Femur (tissue), 1 donor: Measurements from ENCODE around the gene MRRF.
A peak's percentile ranks its signal among the peaks of the same experiment; 100 is the strongest.

ENCODE experiments used
- DNase-seq: peaks from one replicate; pipeline ENCODE4 v3.0.0-alpha.2; 2017

MRRF gene

DNA sequence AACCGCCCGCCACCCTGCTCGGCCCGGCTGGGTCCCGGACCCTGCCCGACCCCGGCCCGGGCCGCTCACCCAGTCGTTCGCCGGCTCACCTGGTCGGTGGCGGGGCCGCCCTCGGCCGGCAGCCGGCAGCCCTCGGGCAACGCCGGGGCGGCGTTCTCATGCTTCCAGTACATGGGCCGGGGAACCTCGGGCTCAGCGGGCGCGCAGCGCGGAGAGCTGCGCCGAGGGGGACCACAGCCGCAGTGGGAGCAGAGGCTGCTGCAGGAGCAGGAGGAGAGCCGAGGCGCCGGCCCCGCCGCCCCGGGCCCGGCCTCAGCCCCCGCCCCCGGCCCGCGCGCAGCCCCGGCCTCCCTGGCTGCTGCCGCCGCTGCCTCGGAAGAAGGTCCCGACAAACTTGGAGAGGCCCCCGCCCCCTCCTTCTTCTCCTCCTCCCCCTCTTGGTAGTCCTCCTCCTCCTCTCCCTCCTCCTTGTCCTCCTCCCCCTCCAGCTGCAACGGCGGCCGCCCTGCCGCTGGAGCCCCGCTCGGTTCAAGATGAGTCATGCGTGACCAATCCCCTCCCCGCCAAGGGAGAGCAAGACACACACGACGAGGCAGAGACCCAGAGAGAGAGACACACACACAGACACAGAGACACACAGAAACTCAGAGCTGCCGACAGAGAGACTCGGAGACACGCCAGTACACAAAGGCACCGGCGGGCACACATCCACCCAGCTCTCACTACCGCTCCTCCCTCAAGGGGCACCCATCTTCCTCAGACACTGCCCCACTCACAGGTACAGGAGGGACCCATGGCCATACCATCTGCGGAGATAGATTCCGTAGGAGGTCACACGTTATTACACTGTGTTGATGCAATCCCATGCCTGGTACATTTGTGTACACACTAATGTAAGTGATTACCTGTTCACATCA lies 35.9 kb upstream of the MRRF start, which contains the start of gene LHX6:
Gene LHX6 (minus strand): TSS at position 390 of the 917 bp plus-strand sequence. CDS start 217 bp downstream, at position 173.
- no peak for DNase-seq

DNA sequence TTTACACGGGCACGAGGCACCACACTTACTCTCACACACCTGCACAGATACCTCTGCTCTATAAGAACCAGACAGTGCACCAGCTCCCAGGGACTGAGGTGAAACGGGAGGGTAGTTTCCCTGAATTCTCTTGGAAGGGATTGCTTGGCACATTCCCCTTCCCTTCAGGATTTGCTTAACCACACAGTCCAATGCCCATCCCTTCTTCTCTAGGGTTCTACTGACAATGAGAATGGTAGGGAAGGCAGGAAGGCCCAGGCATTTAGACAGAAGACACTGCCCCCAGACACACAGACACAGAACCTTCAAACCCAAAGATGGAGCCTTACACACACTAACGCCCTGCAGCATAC lies 35.2 kb upstream of the MRRF start:
- DNase-seq, result no peak

DNA sequence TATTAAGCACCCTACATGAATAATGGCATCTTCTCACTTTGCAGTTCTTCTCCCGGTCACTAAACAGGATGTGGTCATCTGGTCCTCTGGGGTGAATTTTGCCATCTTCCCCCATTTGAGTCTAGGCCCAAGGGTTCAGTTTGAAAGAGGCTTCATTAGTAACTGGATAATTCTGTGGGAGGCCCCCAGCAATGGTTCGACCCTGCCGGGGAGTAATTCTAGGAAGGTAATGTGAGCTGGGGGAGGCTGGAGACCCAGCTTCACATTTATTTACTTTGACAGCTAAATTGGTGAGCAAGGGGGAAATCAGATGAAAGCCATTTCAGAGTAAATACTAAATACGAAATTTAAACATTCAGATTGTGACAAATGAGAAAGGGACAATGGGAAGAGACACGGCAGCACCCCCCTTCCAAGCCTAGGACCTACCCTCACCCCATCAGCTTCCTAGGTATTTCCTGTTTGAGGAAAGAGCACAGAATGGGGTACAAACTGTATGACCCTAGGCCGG lies 31.8 kb upstream of the MRRF start:
- no peak for DNase-seq

DNA sequence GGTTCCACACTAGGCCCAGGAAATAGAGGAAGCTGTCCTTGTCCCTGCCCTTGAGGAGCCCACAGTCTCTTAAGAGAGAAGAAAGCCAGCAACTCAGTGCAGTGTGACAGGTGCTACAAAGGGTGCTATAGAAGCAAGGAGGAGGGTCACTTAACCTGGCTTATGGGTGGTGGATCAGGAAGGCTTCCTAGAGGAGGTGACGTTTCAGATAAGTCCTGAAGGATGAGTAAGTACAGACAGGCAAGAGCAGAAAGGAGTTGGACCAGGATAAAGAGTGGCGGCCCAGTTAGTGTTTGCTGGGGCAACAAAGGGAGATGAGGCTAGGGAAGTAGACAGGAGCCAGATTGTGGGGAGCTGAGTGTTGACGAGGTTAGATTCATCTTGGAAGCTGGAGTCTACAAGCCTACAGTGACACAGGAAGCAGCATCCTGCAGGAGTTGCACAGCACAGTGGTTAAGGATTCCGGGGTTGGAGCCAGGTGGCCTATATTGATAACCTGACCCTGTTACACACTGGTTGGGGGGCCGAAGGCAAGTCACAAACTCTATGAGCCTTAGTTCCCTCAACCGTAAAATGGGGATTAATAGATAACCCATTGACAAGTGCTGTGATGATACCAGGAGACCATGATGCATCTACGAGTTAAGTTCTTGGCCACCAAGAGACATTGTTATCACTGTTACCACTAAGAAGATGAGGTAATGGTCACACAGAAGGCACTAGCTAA lies 30.5 kb upstream of the MRRF start:
- no peak for DNase-seq

DNA sequence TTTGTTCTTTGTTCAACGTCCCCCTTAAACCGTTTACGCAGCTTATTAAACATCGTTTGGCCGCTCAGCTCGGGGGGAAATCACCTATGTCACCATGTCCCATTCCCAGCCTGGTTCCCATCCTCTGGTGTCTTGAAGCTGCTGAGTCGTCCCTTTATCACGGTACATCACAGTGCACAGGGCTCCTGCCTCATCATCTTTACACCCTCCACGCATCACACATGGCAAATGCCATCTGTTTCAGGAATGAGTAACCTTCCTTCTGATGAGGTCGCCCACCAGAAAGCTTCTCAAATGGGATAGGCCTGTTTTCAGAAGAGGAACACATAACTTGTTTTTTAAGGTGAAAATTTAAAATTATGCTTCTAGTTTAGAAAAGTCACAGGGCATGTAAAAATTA lies 28.0 kb upstream of the MRRF start:
- no peak for DNase-seq

DNA sequence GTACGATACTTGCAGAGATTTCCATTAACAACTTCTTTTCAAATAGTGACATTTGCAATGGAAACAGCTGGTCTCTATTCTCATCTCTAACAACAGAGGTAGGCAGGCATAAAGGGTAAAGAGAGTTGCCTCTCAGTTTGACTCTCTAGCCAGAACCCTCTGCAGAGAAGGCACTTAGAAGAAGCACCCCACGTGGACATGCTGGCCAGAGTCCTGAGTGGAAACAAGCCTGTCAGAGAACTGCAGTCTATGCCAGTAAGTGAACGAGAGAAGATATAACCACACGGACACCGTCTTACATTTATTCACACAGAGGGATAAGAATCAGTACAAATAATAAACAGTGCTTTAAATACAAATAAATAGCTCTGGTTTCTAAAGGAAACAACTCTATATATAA lies 25.0 kb upstream of the MRRF start:
- no peak for DNase-seq

DNA sequence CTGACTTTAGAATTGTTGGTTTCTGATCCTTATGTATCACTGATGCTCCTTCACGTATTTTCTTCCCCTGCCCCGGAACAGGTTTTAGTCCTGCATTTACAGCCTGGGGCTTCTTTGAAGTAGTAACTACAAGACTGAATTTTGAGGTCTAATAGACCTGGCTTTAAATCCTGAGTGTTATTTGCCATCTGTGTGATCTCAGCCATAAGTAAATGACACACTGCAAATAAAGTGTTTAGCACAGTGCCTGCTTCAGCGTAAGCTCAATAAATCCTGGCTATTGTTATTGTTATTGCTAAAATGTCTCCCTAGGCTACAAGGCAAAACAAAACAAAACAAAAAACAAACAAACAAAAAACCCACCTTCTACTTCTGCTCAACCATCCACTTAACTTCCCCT lies 20.3 kb upstream of the MRRF start:
- no peak for DNase-seq

DNA sequence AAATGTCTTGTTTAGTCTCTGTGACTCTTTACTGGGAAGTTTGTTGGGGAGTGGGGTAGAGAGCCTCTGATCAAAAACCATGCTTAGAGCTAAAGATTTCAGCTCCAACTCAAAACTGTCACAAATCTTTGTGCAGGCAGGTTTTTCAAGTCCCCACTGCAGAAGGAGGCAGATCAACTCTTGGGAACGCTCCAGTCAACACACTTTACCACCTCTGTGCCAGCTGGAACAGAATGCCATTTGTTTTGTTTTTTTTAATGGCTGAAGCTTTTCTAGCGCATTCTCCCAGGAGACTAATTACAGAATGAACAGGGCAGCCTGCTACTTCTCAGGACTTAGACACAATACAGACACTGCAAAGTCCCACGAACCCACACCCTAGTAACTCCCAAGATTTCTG lies 18.0 kb upstream of the MRRF start:
- DNase-seq, result no peak

DNA sequence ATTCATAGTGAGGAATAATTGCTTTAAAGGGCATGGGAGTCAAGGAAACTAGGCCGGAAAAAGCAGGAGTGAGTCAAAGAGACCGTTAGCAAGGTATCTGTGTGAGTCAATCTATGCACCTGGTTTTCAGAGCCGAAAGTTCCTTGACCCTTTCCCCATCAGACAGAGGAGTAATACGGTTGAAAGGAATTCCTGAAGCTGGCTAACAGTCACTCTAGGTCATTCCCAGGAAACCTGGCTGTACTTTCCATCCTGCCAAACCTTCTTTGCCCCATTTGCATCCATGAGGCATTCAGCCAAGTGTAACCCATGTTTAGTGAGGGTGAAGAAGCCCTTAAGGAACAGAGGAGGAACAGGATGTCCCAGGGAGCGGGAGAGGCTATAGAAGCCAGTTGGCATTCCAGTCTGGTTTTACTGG lies 16.2 kb upstream of the MRRF start:
- DNase-seq, result no peak

DNA sequence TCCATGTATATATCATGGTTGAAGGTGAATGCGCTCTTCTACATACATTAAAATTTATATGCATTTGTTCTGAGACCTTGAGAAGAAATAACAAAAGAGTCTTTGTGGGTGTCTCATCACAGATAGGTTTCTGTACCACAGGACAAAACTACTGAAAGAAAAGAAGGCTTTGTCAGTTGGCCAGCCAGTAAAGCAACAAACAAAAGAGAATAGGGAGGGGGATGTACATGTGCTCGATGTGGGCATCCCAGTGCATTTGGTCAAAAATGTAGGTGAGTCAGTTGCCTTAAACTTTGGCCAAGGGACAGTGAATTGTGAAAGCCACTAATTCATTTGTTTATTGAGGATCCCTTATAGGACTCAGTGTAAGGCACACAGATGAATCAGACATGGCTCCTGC lies 13.3 kb upstream of the MRRF start:
- no peak for DNase-seq

DNA sequence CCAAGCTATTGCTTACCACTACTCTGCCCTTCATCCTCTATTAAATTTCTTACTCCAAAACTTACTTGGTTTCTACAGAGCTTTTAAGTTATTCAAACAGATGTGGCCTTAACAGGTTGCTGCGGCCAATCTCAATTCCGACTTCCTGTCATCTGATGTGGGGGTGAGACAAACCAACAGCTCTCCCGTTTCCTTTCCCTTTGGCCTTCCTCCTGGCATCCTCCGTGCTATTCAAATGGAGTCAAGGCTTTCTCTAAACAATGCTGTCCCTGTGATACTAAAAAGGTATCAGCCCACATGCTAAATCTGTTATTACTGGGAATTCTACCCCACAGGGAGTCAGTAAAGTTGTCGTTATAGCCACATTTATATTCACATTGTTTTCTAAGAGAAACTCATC lies 11.9 kb upstream of the MRRF start:
- DNase-seq, result no peak

DNA sequence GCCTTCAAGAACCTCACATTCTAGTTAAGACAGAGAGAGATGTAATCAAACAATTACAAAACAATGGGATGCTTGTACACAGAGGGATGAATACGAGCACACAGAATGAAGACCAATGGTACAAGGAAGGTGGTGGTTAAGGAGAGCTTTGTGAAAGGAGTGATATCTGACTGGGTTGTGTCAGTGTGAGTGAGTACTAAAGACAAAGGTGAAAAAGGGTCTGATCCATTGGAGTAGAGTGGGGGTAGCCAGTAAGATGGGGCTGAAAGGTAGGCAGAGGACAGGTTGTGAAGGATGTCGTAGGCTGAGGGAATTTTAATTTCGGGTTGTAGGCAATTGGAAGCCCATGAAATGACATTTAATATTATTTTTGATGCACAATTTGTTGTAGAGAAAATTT lies 9.9 kb upstream of the MRRF start:
- DNase-seq, result no peak

DNA sequence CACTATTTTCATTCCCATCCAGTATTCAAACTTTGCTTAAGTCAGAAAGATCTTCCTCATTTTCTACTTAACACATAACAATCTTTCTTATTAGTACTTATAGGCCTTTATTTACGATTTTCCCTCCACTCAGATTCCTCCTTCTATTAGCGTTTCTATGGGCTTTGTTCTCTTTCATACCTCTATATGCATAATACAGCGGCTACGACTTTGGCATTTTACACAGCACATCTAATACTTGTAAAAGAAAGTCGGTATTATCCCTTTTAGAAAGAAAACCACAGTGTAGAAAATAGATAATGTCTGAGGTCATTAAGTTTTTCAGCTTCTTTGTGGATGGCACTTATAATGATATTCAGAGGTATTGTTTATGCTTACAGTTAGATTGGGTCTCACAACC lies 8.5 kb upstream of the MRRF start:
- no peak for DNase-seq

DNA sequence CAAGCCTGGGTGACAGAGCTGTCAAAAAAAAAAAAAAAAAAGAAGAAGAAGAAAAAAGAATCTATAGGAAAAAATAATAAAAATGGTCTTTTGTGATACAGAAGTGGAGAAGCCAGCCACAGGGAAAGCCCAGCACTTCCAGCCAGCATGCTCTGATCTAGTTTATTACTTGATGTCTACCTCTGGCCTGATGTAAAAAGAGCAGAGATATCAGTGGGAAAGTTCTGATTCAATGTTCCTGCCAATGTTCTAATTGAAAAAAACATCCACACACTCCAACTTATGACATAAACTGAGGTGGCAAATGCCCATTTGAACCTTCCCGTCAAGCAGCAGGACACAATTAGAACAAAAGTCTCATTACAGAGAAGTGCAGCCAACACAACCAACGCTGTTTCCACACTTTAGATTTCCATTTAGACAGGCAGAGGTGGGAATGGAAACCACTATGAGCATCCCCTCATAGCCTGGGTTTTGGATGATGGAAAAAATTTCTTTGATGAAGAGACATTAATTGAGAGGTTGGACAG lies 5.7 kb upstream of the MRRF start:
- no peak for DNase-seq

DNA sequence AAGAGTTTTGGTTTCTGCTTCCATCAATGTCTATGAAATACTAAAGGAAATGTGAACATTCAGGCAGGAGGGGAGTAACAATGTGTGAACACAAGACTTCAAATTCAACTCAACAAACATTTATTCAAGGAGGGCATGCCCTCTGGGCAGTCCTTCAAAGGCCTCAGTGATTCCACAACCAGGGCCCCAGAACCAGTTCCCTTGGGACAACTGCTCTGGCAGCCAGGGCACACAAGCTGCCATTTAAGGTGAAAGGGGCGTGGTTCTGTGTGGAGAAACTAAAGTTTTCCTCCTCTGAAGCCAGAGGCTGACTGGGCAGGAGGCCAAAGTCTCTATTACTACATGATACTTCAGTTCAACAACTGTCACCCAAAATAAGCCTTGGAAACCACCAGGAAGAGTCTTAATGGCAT lies 3.2 kb upstream of the MRRF start:
- peak; percentile 44 for DNase-seq

DNA sequence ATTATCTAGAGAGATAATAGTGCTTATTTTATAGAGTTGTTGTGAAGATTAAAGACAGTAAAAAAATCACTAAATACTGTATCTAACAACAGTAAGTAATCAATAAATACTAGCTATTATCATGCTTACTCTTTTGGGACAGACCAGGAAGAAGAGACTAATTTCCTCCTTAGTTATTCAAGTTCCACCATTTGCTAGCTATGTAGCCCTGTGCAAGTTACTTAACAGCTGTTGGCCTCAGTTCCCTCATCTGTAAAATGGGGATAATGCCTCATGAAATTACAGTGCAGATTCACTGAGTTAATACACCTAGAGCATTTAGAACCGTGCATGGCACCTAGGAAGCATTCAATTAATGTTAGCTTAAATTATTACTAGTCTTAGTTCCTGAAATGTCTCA lies 2.6 kb upstream of the MRRF start:
- no peak for DNase-seq

DNA sequence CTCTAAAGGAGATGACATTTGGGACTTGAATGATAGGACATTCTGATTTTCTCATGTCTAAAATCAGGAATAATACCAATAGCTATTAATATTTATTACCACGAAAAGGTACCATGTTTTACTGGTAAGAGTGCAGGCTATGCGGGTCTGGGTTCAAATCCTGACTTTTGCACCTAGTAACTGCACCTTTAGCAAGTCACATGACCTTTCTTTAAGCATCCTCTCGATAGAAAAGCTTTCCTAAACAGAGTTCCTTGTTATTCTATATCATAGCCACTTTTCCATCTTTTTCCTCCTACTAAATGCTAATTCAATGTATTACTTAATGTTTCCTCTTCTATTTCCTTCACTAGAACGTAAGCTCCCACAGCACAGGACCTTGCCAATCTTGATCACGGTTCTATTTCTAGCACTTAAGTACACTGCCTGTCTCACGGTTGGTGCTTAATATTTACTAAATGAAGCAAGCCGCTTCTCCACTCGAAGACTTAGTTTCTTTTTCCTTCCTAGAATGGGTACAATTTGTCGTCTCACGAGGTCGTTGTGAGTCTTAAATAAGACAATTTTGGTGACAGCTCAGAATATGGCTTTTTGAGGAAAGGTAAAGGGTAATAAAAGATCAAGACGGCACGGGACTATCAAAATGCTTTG lies 858 bp upstream of the MRRF start:
- no peak for DNase-seq

DNA sequence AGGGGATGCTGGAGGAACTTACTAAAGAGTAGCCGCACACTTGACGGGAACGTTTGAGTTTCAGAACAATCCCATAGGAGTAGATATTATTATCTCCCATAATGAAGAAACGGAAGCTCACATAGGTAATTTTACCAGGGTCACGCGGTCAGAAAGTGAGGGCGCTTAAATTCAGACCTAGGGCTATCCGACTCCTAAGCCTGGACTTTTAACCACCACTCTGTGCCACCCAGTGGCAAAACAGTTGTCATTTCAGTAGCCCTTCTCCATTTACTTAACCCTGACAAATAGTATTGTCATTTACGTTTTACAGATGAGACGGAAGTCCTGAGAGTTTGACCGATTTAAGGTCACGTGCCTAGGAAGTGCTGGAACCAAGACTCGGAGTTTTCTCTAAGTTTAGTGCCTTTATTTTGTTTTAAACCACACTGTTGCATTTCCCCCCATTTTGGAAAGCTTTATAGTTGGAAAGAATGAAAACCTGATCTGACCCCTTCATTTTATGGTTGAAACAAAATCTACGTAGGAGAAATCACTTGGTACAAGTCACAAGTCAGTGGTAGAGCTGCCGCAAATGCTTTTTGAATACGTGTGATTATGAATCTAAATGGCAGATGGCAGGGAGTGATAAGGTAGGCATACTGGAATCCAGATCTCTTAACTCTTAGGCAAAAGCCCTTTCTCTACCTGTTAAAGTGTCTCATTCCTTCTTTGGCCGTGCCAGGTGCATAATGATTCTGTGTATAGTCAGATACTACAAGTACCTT lies 650 bp downstream of the MRRF start:
- no peak for DNase-seq

DNA sequence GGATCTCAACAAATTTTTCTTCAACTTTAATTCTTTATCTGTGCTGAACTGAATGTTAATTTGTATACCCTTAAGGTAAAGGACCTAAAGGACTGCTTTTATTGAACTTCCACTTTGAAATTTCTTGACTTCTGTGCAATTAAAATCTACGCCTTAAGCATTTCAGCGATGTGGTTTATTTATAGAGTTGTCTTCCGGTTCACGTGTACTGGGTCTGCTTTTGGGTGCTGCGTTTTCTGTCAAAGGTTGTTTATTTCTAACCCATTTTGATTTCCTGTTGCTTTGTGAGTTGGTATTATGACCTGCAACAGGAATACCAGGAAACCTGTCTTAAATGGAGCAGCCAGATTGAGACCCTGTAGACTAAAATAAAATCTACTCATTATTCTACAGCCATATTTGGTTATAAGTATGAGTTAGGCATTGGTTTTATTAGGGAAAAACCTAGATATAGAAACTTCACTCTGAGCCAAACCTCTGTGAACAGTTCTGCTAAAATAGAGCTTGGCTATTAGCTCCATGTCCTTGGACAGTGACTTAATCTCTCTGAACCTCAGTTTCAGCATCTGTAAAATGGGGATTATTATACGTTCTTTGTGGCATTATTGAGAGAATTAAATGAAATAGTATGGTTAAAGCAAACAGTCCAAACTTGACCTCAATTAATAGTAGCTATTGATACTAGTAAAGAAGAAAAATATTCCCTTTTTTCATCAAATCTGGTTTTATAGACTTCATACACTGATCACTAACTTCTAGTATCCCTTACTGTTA lies 3.5 kb downstream of the MRRF start:
- no peak for DNase-seq

DNA sequence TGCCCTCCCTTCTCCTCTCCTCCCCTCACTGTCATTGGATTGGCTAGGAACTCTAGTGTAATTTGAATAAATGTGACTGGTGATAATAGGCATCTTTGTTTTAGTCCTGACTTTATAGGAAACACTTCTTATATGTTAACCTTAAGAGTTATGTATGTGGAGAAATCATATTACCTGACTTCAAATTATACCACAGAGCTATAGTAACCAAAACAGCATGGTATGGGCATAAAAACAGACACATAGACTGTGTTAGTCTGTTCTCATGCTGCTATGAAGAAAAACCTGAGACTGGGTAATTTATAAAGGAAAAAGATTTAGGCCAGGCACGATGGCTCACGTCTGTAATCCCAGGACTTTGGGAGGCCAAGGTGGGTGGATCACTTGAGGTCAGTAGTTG lies 9.4 kb downstream of the MRRF start:
- no peak for DNase-seq

DNA sequence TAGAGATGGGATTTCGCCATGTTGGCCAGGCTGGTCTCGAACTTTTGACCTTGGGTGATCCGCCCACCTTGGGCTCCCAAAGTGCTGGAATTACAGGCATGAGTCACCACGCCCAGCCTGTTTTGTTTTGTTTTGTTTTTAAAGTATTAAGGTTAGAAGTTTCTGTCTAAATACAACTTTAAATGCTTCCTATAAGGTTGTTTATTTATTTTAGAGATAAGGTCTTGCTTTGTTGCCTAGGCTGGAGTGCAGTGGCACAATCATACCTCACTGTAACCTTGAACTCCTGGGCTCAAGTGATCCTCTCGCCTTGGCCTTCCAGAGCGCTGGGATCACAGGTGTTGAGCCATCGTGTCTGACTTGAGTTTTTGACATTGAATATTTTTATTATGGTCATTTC lies 11.4 kb downstream of the MRRF start:
- DNase-seq, result no peak
